Neural cell (in vitro differentiated cells): ENCODE data around the gene KCNJ16.

Experiments
- EZH2 ChIP-seq: fragments of 200-600, 300-800 bp; shearing (Covaris generic), sonication (generic); IDR thresholded peaks from 2 replicates; pipeline ENCODE4 v1.6.1; 2014; ENCODE audit warnings: antibody characterized with exemption, low read length, borderline replicate concordance, mild to moderate bottlenecking; ENCODE audit not compliant: insufficient read depth, poor library complexity, severe bottlenecking
- POLR2AphosphoS5 ChIP-seq: IDR thresholded peaks from 2 replicates; pipeline ENCODE4 v1.6.1; 2012
- TF ChIP-seq, protein P1 (sequence below): fragments of 450-650 bp; IDR thresholded peaks from 2 replicates; pipeline ENCODE4 v1.5.1; 2014; ENCODE audit warnings: antibody characterized with exemption, mild to moderate bottlenecking, moderate library complexity; ENCODE audit not compliant: poor library complexity, severe bottlenecking

DNA sequence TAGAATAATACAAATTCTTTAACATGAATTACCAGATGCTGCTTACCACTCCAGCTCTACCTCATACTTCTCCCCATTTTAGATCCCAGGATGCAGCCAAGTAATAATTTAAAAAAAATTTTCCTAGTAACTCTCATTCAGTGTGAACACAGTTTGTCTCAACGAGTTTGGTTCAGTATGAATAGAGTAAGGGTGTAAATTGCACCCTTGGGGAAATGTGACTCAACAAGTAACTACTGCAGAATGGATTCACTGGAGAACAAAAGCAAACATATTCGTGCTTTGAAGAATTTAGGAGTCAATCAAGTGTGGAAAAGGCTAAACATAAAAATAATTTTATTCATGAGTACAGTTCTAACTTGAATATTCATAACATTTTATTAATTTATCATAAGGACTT lies 23.0 kb downstream of the KCNJ16 start:
- TF ChIP-seq POLR2AphosphoS5 (no peak), EZH2 (no peak)
- TF ChIP-seq, protein P1, sequence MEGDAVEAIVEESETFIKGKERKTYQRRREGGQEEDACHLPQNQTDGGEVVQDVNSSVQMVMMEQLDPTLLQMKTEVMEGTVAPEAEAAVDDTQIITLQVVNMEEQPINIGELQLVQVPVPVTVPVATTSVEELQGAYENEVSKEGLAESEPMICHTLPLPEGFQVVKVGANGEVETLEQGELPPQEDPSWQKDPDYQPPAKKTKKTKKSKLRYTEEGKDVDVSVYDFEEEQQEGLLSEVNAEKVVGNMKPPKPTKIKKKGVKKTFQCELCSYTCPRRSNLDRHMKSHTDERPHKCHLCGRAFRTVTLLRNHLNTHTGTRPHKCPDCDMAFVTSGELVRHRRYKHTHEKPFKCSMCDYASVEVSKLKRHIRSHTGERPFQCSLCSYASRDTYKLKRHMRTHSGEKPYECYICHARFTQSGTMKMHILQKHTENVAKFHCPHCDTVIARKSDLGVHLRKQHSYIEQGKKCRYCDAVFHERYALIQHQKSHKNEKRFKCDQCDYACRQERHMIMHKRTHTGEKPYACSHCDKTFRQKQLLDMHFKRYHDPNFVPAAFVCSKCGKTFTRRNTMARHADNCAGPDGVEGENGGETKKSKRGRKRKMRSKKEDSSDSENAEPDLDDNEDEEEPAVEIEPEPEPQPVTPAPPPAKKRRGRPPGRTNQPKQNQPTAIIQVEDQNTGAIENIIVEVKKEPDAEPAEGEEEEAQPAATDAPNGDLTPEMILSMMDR, result no peak
